Measurements from ENCODE around the gene RFNG.

RFNG gene

DNA sequence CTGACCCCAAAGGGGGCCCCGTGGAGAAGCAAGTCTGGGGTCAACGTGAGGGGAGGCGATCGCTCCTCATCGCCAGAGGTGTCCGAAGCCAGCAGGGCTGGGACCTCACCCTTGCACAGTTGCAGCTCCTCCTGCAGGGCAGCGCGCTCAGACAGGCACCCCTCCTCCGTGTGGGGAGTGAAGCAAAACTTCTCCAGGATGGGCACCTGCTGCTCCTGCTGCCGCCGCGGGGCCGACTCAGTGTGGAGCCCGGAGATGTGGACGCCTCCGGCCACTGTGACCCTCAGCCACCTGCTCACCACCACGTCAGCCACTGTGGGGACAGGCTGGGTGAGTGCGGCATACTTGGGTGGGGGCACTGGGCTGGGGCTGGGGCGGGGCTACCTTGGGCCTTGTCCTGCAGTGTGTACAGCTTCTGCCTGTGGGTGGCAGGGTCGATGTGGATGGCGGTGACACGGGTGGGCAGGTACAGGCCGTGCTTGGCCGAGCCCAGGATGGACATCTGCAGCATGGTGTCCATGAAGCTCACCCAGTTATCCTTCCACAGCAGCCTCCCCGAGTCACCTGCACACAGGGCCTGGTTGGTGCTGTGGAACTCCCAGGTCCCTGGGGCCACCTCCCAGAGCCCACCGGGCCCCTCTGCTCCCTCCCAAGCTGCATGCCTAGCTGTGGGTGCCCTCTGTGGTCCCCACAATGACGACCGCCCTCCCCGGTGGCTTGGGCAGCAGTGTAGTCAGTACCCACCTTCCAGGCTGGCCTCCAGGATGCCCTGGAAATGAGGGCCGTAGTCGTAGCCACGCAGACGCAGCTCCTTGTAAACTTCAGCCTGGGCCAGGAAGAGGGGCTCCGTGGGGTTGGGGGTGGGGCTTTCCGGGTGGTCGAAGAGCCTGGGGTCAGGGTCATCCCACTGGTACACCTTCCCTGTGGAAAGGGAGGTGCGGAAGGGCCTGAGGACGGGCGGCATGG, 35.6 kb upstream of the RFNG start:
- DNase-seq (ENCODE audit: low spot score in 2 of 2) (no peak), ATAC-seq (replicated peaks; ENCODE audit: extremely low read depth, poor library complexity, severe bottlenecking) (no peak)
- peaks cover 27% of the 10 kb centered on the region for H3K36me3 Mint-ChIP-seq (ENCODE audit: insufficient read depth)
- H3K27me3 Mint-ChIP-seq = no peaks in the 10 kb centered on the region
- H3K4me3 Mint-ChIP-seq = no peak overlapping the region
- no peak overlapping the region for H3K27ac Mint-ChIP-seq (ENCODE audit: low read depth)
- no peaks in the 10 kb centered on the region for H3K4me1 Mint-ChIP-seq
- no peaks in the 10 kb centered on the region for H3K9me3 Mint-ChIP-seq

DNA sequence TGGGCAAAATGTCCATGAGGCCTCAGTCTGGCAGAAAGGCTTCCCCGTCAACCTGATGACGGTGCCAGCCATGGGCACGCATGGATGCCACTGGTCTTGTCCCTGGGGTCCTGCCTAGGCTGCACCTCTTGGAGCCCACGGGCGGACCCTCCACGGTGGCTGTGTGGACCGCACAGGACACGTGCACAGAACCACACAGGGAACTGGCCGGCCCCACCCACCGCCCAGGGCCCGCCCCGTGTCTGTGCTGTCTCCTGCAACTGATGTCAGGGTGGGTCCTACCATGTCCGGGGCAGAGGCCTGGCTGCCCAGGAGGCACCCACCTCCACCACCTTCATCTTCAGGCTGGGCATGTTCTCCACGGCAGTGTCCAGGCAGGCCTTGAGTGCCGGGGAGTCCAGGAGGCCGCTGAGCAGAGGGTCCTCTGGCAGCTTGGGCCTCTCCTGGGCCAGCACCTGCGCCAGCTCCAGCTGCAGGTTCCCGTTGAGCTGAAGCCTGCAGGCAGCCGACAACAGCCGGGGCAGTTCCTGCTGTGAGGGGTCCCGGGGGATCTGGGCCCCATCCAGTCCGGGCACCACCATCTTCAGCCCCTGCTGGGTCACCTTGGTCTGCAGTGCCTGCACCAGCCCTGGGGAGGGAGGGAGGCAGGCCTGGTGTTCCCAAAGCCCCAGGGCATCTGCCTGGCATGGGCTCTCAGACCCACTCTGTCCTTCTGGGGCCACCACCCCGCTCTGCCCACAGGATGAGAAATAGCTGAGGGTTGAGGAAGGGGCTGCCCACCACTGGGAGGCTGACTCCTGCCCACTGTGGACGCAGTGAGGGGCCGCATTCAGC, 34.5 kb upstream of the RFNG start:
- Mint-ChIP-seq H3K4me3 (no peak overlapping the region), H3K36me3 (ENCODE audit: insufficient read depth) (peaks cover 25% of the 10 kb centered on the region), H3K4me1 (no peaks in the 10 kb centered on the region), H3K27me3 (no peaks in the 10 kb centered on the region), H3K9me3 (no peaks in the 10 kb centered on the region), H3K27ac (ENCODE audit: low read depth) (no peak overlapping the region)
- ATAC-seq (replicated peaks; ENCODE audit: extremely low read depth, poor library complexity, severe bottlenecking) = no peak
- DNase-seq (ENCODE audit: low spot score in 2 of 2) = no peak

DNA sequence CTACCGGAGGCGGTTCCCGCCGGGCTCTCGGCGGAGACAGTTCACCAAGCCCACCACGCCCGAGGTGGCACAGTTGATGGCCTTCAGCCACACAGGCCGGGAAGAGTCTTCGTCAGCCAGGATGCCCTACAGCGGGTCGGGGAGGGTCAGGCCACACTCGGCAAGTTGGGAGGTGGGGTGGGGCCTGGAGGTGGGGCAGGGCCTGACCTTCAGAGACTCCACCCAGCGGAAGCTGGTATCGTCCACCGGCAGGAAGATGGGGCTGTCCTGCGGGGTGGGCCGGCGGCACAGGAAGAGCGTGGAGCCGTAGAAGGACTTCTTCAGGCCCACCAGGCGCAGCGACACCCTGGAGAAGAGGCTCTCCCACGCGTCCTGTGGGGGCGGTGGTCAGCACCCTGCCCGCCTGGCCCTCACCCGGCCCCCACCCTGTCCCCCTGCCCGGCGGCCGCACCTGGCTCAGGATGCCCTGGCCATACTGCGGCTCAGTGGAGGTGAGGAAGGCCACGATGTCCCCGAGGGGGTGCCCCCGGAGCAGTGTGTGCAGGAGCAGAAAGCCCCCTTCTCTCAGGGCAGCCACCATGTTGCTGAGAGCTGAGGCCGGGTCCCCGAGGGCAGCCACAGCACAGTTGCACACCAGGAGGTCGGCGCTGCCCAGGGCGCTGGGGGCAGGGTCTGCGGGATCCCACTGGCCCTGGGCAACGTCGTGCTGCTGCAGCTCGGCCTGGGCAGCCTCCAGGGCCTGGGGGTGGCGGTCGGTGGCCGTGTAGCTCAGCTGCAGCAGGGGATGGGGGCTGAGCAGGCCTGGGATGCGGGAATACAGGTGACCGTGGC, 33.6 kb upstream of the RFNG start:
- H3K27me3 Mint-ChIP-seq = no peaks in the 10 kb centered on the region
- H3K4me1 Mint-ChIP-seq = no peaks in the 10 kb centered on the region
- H3K27ac Mint-ChIP-seq (ENCODE audit: low read depth) = no peak overlapping the region
- no peak for ATAC-seq (replicated peaks; ENCODE audit: extremely low read depth, poor library complexity, severe bottlenecking)
- no peaks in the 10 kb centered on the region for H3K9me3 Mint-ChIP-seq
- H3K36me3 Mint-ChIP-seq (ENCODE audit: insufficient read depth) = peaks cover 30% of the 10 kb centered on the region
- DNase-seq (ENCODE audit: low spot score in 2 of 2) = no peak
- H3K4me3 Mint-ChIP-seq = no peak overlapping the region

DNA sequence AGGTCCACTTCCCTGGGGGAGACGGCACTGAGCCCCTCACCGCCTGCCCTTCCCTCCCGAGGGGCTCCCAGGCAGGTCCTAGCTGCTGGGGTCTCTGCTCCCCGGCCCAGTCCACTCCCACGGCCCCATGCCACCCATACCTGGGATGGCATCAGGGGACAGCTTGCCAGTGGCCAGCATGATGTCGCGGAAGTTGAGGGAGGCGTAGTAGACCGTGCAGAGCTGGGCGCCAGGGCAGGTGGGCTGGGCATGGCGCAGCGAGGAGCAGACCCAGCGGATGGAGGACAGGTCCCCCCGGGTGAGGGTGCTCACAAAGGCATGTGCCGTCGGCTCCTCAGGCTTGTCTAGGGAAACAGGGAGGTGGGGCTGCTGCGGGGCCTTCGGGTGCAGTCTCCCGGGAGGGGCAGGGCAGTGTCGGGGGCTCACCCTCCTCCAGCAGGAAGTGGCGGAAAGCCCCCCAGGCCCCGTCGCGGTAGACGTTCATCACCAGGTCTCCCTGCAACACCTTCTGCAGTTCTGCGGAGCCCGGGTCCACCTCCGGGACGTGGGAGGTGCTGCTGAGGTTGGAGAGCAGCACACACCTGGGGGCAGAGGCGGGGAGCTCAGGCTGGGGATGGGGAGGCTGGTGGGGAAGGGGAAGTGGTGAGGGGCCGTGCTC, 32.9 kb upstream of the RFNG start:
- DNase-seq (ENCODE audit: low spot score in 2 of 2) (no peak), ATAC-seq (replicated peaks; ENCODE audit: extremely low read depth, poor library complexity, severe bottlenecking) (no peak)
- H3K27me3 Mint-ChIP-seq = no peaks in the 10 kb centered on the region
- H3K27ac Mint-ChIP-seq (ENCODE audit: low read depth) = no peak overlapping the region
- peaks cover 27% of the 10 kb centered on the region for H3K36me3 Mint-ChIP-seq (ENCODE audit: insufficient read depth)
- H3K9me3 Mint-ChIP-seq = no peaks in the 10 kb centered on the region
- H3K4me3 Mint-ChIP-seq = no peak overlapping the region
- H3K4me1 Mint-ChIP-seq = no peaks in the 10 kb centered on the region

DNA sequence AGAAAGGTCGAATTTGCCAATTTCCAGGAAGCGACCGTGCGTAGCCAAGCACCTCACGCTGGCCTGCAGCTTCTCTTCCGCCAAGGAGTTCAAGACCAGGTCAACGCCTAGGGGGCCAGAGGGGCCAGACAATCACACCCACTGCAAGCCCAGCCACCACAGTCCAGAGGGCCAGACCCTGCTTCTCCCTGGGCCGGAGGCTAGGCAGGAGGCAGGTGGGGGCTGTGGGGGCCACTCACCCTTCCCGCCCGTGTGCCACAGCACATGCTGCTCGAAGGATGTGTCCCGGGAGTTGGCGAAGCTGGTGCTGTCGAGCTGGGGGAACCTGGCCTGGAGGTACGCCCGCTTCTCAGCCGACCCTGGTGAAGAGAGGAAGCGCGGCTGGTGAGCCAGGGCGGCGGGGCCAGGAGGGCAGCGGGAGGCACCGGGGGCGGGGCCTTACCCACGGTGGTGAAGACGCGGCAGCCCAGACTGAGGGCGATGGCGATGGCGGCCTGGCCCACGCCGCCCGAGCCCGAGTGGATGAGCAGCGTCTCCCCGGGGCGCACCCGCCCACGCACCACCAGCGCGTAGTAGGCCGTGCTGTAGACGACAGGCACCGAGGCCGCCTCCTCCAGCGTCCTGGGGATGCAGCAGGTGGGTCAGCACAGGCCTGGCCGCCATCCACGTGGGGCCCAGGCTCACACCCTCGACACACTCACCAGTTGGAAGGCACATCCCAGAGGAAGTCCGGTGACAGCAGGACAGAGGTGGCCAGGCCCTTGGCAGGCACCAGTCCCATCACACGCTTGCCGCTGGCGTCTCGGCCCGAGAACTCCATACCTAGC, 32.1 kb upstream of the RFNG start:
- ATAC-seq (replicated peaks; ENCODE audit: extremely low read depth, poor library complexity, severe bottlenecking) (no peak), DNase-seq (ENCODE audit: low spot score in 2 of 2) (no peak)
- peaks cover 27% of the 10 kb centered on the region for H3K36me3 Mint-ChIP-seq (ENCODE audit: insufficient read depth)
- H3K27me3 Mint-ChIP-seq = no peaks in the 10 kb centered on the region
- H3K27ac Mint-ChIP-seq (ENCODE audit: low read depth) = peak overlapping the region; percentile 65
- no peaks in the 10 kb centered on the region for H3K9me3 Mint-ChIP-seq
- no peaks in the 10 kb centered on the region for H3K4me1 Mint-ChIP-seq
- H3K4me3 Mint-ChIP-seq = no peak overlapping the region

DNA sequence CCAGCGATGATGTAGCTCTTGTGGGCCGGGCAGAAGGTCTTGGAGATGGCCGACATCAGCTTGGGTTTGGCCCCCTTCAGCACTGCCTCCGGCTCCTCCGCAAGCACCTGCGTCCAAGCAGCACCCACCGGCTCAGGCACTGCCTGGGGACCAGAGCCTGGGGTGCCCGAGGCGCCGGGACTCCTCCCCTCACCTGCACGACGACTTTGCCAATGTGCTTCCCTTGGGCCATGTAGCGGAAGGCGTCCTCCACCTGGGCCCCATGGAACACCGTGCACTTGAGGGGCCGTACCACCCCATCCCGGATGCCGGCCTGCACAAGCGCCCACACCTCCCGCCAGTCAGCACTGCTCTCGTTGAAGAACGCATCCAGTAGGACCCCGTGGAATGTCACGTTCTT, 31.4 kb upstream of the RFNG start:
- ATAC-seq (replicated peaks; ENCODE audit: extremely low read depth, poor library complexity, severe bottlenecking) (no peak), DNase-seq (ENCODE audit: low spot score in 2 of 2) (no peak)
- H3K4me1 Mint-ChIP-seq = no peaks in the 10 kb centered on the region
- H3K36me3 Mint-ChIP-seq (ENCODE audit: insufficient read depth) = peaks cover 27% of the 10 kb centered on the region
- no peaks in the 10 kb centered on the region for H3K9me3 Mint-ChIP-seq
- no peaks in the 10 kb centered on the region for H3K27me3 Mint-ChIP-seq
- H3K4me3 Mint-ChIP-seq = no peak overlapping the region
- peak overlapping the region; percentile 65 for H3K27ac Mint-ChIP-seq (ENCODE audit: low read depth)

DNA sequence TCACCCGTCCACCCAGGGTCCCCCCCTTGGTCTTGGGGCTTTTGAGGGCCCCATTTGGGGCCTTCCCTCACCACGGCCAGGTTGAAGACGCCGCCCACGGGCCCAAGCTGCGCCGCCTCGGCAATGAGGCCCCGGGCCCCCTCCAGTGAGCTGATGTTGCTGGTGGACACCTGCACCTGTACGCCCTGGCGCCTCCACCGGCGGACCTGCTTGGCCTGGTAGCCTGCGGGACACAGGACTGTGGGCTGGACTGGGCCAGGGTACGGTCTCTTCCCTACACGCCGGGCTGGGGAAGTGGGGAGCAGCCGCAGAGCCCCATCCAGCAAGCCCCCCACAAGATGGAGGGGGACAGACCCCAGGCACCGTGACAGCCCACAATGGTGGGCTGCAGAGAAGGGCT, 30.8 kb upstream of the RFNG start:
- H3K27ac Mint-ChIP-seq (ENCODE audit: low read depth) = no peak overlapping the region
- ATAC-seq (replicated peaks; ENCODE audit: extremely low read depth, poor library complexity, severe bottlenecking) (no peak), DNase-seq (ENCODE audit: low spot score in 2 of 2) (no peak)
- peaks cover 27% of the 10 kb centered on the region for H3K36me3 Mint-ChIP-seq (ENCODE audit: insufficient read depth)
- no peak overlapping the region for H3K4me3 Mint-ChIP-seq
- no peaks in the 10 kb centered on the region for H3K4me1 Mint-ChIP-seq
- H3K27me3 Mint-ChIP-seq = no peaks in the 10 kb centered on the region
- no peaks in the 10 kb centered on the region for H3K9me3 Mint-ChIP-seq

DNA sequence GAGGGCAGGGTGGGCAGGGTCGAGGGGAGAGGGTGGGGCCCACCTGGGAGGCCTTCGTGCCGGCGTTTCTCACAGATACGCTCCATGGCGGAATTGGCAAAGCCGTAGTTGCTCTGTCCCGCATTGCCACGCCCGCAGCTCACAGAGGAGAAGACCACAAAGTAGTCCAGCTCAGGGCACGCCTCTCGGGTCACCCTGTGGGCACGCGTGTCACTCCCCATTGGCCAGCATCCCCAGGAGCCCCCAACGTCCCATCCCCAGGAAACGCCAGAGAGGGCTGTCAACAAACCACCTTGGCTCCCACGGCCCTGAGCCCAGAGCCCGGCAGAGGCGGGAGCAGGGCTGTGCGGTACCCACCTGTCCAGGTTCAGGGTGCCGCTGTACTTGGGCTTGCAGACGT, 30.4 kb upstream of the RFNG start:
- ATAC-seq (replicated peaks; ENCODE audit: extremely low read depth, poor library complexity, severe bottlenecking) (no peak), DNase-seq (ENCODE audit: low spot score in 2 of 2) (no peak)
- Mint-ChIP-seq H3K4me1 (no peaks in the 10 kb centered on the region), H3K4me3 (no peak overlapping the region), H3K27me3 (no peaks in the 10 kb centered on the region), H3K27ac (ENCODE audit: low read depth) (no peak overlapping the region), H3K36me3 (ENCODE audit: insufficient read depth) (peaks cover 27% of the 10 kb centered on the region), H3K9me3 (no peaks in the 10 kb centered on the region)

DNA sequence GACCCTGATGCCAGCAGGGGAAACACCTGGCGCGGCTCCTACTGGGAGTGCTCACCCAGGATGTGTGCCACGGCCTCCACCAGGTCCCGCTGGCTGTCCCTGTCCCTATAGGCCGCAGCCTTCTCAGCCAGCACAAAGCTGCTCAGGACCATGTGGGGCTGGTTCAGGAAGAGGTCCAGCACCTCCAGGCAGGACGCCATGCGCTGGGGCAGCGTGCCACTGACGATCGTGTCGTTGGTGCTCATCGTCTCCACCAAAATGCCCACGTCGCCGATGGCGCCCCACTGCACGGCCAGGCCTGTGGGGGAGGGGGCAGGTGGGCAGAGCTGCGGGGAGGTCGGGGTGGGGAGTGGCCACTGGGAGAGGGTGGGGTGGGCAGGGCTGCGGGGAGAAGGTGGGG, 29.9 kb upstream of the RFNG start:
- Mint-ChIP-seq H3K4me1 (no peaks in the 10 kb centered on the region), H3K27me3 (no peaks in the 10 kb centered on the region), H3K27ac (ENCODE audit: low read depth) (no peak overlapping the region), H3K36me3 (ENCODE audit: insufficient read depth) (peaks cover 25% of the 10 kb centered on the region), H3K9me3 (no peaks in the 10 kb centered on the region), H3K4me3 (no peak overlapping the region)
- DNase-seq (ENCODE audit: low spot score in 2 of 2) (no peak), ATAC-seq (replicated peaks; ENCODE audit: extremely low read depth, poor library complexity, severe bottlenecking) (no peak)

DNA sequence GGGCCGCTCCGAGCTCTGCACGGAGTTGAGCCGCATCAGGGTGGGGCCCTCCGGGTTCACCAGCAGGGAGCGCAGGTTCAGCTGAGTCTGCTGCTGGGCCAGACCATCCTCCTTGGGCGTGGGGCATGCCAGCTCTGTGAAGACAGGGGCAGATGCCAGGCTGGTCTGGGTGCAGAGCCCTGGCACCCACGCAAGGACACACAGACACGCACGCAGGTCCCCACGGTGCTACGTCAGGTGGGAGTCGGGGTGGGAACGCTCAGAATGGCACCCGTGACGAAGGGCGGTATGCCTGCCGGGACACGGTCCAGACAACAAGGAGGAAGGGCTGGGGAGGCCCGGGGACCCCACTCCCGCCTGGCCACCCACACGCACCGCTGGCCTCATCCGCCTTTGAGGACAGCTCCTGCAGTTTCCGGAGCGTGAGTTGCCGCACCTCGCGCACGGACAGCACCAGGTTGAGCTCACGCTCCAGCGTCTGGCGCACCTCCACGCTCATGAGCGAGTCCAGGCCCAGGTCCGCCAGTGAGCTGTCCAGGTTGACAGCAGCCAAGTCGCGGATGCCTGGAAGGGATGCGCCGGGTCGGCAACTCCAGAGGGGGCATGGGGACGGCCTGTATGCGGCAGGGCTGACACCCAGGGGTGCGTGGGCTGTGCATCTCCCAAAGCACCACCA, 29.3 kb upstream of the RFNG start:
- peaks cover 28% of the 10 kb centered on the region for H3K36me3 Mint-ChIP-seq (ENCODE audit: insufficient read depth)
- H3K27me3 Mint-ChIP-seq = no peaks in the 10 kb centered on the region
- no peaks in the 10 kb centered on the region for H3K9me3 Mint-ChIP-seq
- H3K4me3 Mint-ChIP-seq = no peak overlapping the region
- ATAC-seq (replicated peaks; ENCODE audit: extremely low read depth, poor library complexity, severe bottlenecking) (no peak), DNase-seq (ENCODE audit: low spot score in 2 of 2) (no peak)
- H3K4me1 Mint-ChIP-seq = no peaks in the 10 kb centered on the region
- H3K27ac Mint-ChIP-seq (ENCODE audit: low read depth) = no peak overlapping the region
